ENCODE results near the gene TTC23.

TTC23 gene

GRCh38 chr15:99101501-99101900, 147.9 kb downstream of the TTC23 start:
- TF ChIP-seq SIN3A (IDR thresholded peaks at IDR 0.05; ENCODE audit: borderline replicate concordance, insufficient read depth, low read length) (no peak), POLR2AphosphoS5 (IDR thresholded peaks at IDR 0.05; ENCODE audit: low read depth, low read length) (no peak), FOXP2 (optimal IDR thresholded peaks at IDR 0.05; ENCODE audit: borderline replicate concordance, extremely low read depth, extremely low read length, insufficient read depth) (no peak), TAF1 (IDR thresholded peaks at IDR 0.05; ENCODE audit: borderline replicate concordance, insufficient read depth, low read length) (no peak)
- TF ChIP-seq, protein P1, sequence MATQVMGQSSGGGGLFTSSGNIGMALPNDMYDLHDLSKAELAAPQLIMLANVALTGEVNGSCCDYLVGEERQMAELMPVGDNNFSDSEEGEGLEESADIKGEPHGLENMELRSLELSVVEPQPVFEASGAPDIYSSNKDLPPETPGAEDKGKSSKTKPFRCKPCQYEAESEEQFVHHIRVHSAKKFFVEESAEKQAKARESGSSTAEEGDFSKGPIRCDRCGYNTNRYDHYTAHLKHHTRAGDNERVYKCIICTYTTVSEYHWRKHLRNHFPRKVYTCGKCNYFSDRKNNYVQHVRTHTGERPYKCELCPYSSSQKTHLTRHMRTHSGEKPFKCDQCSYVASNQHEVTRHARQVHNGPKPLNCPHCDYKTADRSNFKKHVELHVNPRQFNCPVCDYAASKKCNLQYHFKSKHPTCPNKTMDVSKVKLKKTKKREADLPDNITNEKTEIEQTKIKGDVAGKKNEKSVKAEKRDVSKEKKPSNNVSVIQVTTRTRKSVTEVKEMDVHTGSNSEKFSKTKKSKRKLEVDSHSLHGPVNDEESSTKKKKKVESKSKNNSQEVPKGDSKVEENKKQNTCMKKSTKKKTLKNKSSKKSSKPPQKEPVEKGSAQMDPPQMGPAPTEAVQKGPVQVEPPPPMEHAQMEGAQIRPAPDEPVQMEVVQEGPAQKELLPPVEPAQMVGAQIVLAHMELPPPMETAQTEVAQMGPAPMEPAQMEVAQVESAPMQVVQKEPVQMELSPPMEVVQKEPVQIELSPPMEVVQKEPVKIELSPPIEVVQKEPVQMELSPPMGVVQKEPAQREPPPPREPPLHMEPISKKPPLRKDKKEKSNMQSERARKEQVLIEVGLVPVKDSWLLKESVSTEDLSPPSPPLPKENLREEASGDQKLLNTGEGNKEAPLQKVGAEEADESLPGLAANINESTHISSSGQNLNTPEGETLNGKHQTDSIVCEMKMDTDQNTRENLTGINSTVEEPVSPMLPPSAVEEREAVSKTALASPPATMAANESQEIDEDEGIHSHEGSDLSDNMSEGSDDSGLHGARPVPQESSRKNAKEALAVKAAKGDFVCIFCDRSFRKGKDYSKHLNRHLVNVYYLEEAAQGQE (IDR thresholded peaks at IDR 0.05; ENCODE audit: insufficient read depth in 1 of 2, low read depth in 2 of 2, low read length in 2 of 2): no peak

DNA sequence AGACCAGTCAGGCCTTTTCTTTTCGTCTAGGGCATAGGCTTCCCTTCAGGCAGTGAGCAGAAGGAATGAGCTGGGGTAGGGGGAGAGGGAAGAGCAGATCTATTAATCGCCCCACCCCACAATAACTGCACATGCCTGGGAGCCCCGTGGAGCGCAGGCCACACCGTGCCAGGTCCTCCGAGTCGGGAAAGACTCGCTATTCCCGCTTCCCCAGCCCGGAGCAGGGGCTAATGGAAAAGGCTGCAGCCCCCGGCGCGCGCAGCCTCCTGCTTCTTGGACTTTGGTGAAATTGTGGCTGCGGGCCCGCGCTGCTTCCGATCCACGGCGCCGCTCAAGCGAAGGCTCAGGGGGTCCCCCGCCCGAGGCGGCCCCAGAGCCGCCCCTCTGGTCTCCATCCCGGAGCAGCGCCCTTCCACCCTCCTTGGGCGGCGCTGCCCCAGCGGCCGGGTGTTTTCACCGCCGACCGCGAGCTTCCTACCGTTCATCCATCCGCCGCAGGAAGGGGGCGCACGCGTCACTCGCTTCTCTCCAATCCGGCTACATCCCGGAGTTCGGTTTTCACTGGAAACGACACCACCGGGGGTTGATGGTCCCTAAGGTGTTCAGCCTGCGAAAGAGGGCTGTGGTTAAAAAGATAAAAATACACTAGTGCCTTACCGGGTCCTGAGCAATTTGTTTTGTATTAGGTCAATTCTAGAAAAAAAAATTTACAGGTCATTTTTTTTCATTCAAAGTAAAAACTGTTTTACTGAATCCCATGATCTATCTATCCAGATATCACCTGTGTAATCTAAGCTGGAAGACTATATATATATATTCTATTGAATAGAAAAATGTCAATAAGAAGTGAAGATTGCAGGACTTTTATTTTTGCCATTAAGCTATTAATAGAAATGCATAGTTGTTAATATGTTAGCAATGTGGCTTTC, 148.9 kb downstream of the TTC23 start:
- TF ChIP-seq FOXP2 (optimal IDR thresholded peaks at IDR 0.05; ENCODE audit: borderline replicate concordance, extremely low read depth, extremely low read length, insufficient read depth) (no peak), POLR2AphosphoS5 (IDR thresholded peaks at IDR 0.05; ENCODE audit: low read depth, low read length) (no peak), SIN3A (IDR thresholded peaks at IDR 0.05; ENCODE audit: borderline replicate concordance, insufficient read depth, low read length) (no peak), TAF1 (IDR thresholded peaks at IDR 0.05; ENCODE audit: borderline replicate concordance, insufficient read depth, low read length) (no peak)
- TF ChIP-seq, protein P1 (IDR thresholded peaks at IDR 0.05; ENCODE audit: insufficient read depth in 1 of 2, low read depth in 2 of 2, low read length in 2 of 2): no peak

GRCh38 chr15:99099661-99100060, 149.7 kb downstream of the TTC23 start:
- TF ChIP-seq POLR2AphosphoS5 (IDR thresholded peaks at IDR 0.05; ENCODE audit: low read depth, low read length) (no peak), SIN3A (IDR thresholded peaks at IDR 0.05; ENCODE audit: borderline replicate concordance, insufficient read depth, low read length) (no peak), TAF1 (IDR thresholded peaks at IDR 0.05; ENCODE audit: borderline replicate concordance, insufficient read depth, low read length) (no peak), FOXP2 (optimal IDR thresholded peaks at IDR 0.05; ENCODE audit: borderline replicate concordance, extremely low read depth, extremely low read length, insufficient read depth) (no peak)
- TF ChIP-seq, protein P1 (IDR thresholded peaks at IDR 0.05; ENCODE audit: insufficient read depth in 1 of 2, low read depth in 2 of 2, low read length in 2 of 2): no peak

DNA sequence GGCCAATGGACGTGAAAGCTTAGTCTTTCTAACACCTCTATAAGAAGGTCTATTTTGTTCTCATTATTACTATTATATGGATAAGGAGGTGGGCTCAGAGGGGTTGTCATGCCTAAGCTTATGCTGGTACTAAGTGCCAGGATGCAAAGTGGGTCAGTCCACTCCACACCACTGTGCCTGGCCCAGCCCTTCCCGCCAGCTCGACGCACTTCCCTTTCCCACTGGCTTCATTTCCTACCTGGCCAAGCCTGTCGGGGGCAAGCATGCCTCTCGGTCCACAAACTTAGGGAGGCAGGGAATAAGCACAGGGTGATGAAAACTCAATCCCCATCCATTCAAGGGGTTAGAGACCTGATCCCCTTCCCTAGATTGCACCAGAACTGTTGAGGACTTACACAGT, 150.4 kb downstream of the TTC23 start:
- TF ChIP-seq POLR2AphosphoS5 (IDR thresholded peaks at IDR 0.05; ENCODE audit: low read depth, low read length): no peak
- TF ChIP-seq, protein P1 (IDR thresholded peaks at IDR 0.05; ENCODE audit: insufficient read depth in 1 of 2, low read depth in 2 of 2, low read length in 2 of 2): no peak
- TF ChIP-seq SIN3A (IDR thresholded peaks at IDR 0.05; ENCODE audit: borderline replicate concordance, insufficient read depth, low read length): no peak
- TF ChIP-seq FOXP2 (optimal IDR thresholded peaks at IDR 0.05; ENCODE audit: borderline replicate concordance, extremely low read depth, extremely low read length, insufficient read depth): no peak
- no peak for TF ChIP-seq TAF1 (IDR thresholded peaks at IDR 0.05; ENCODE audit: borderline replicate concordance, insufficient read depth, low read length)

Measured in PFSK-1 (cell line).